HG03196 (cell line): Measurements from ENCODE around the gene POM121.
"Not testable (repeated sequence)": the region's sequence is repeated elsewhere in the genome, so short reads cannot be mapped to it uniquely, and the experiment has no call there.

Experiments
- ATAC-seq: cut with Tn5 transposase; IDR thresholded peaks from one replicate; pipeline ENCODE4 v1.9.1; 2021; ENCODE audit not compliant: unreplicated experiment

POM121 gene

GRCh38 chr7:72949276-72949675, 24.4 kb downstream of the POM121 start:
- not testable (repeated sequence) for ATAC-seq

GRCh38 chr7:72949686-72950085, 24.8 kb downstream of the POM121 start:
- not testable (repeated sequence) for ATAC-seq

- not testable (repeated sequence) for ATAC-seq
Measured at GRCh38 chr7:72950432-72950831, 25.5 kb downstream of the POM121 start.

- ATAC-seq = peak; percentile 52
Measured at GRCh38 chr7:72953901-72954562, 29.1 kb downstream of the POM121 start.

GRCh38 chr7:72954563-72955198, 29.8 kb downstream of the POM121 start:
- ATAC-seq = peak; percentile 87

- ATAC-seq = not testable (repeated sequence)
Measured at GRCh38 chr7:72960029-72960428, 35.1 kb downstream of the POM121 start.

- not testable (repeated sequence) for ATAC-seq
Measured at GRCh38 chr7:72960626-72961345, 35.9 kb downstream of the POM121 start.

GRCh38 chr7:72961346-72961650, 36.4 kb downstream of the POM121 start:
- ATAC-seq = not testable (repeated sequence)

- not testable (repeated sequence) for ATAC-seq
Measured at GRCh38 chr7:72963056-72963455, 38.2 kb downstream of the POM121 start.

GRCh38 chr7:72965186-72965975, 40.5 kb downstream of the POM121 start:
- ATAC-seq = not testable (repeated sequence)

- ATAC-seq = not testable (repeated sequence)
Measured at GRCh38 chr7:72966892-72967291, 42.0 kb downstream of the POM121 start.

GRCh38 chr7:72968980-72969516, 44.2 kb downstream of the POM121 start, which contains the start of gene TRIM74:
Gene TRIM74 (minus strand): TSS chr7:72969466. CDS start chr7:72966157, 3,309 bp downstream.
- ATAC-seq = not testable (repeated sequence)

- ATAC-seq = not testable (repeated sequence)
Measured at GRCh38 chr7:72969688-72970087, 44.8 kb downstream of the POM121 start.

GRCh38 chr7:72971505-72971904, 46.6 kb downstream of the POM121 start:
- ATAC-seq = not testable (repeated sequence)

- not testable (repeated sequence) for ATAC-seq
Measured at GRCh38 chr7:72974781-72975180, 49.9 kb downstream of the POM121 start.

GRCh38 chr7:72975656-72976286, 50.9 kb downstream of the POM121 start:
- not testable (repeated sequence) for ATAC-seq

GRCh38 chr7:72976434-72976833, 51.5 kb downstream of the POM121 start:
- ATAC-seq = not testable (repeated sequence)

GRCh38 chr7:72980382-72980781, 55.5 kb downstream of the POM121 start:
- not testable (repeated sequence) for ATAC-seq

- not testable (repeated sequence) for ATAC-seq
Measured at GRCh38 chr7:72982084-72982483, 57.2 kb downstream of the POM121 start.
